Karpas-422 (cell line): ENCODE measurements around the gene VSTM4. TPM values are rescaled to one million over a fixed set of nuclear protein-coding genes. Genes with fewer than 3 reads are reported as not detected.

Source experiments
- DNase-seq: peaks from one replicate; pipeline ENCODE4 v3.0.0-alpha.2; 2015
- H2AFZ ChIP-seq: fragments of 200-600 bp; sonication (generic); 2 replicates; pipeline ENCODE4 v1.6.1; 2014; ENCODE audit warnings: antibody characterized with exemption, low read length, mixed read lengths
- H3K27ac ChIP-seq: fragments of 200-600 bp; sonication (generic); 2 replicates; pipeline ENCODE4 v1.5.1; 2014; ENCODE audit warnings: mild to moderate bottlenecking, low read length, moderate library complexity
- H3K27me3 ChIP-seq: fragments of 200-600 bp; sonication (generic); 2 replicates; pipeline ENCODE4 v1.6.1; 2014; ENCODE audit warnings: low read length, mixed read lengths
- H3K36me3 ChIP-seq: fragments of 200-600 bp; sonication (generic); 2 replicates; pipeline ENCODE4 v1.6.1; 2014; ENCODE audit warnings: low read length, mixed read lengths; ENCODE audit not compliant: insufficient read depth
- H3K4me1 ChIP-seq: fragments of 200-600 bp; sonication (generic); 2 replicates; pipeline ENCODE4 v1.6.1; 2014; ENCODE audit warnings: mild to moderate bottlenecking, low read length, mixed read lengths
- H3K4me2 ChIP-seq: fragments of 200-600 bp; sonication (generic); 2 replicates; pipeline ENCODE4 v1.6.1; 2014; ENCODE audit warnings: low read length, low read depth, mild to moderate bottlenecking; ENCODE audit not compliant: poor library complexity, severe bottlenecking
- H3K4me3 ChIP-seq: fragments of 200-600 bp; sonication (generic); 2 replicates; pipeline ENCODE4 v1.5.1; 2014; ENCODE audit warnings: mild to moderate bottlenecking, antibody characterized with exemption, low read length, mixed read lengths
- H3K79me2 ChIP-seq: fragments of 200-600 bp; sonication (generic); 2 replicates; pipeline ENCODE4 v1.6.1; 2014; ENCODE audit warnings: mild to moderate bottlenecking, low read length, mixed read lengths
- H3K9ac ChIP-seq: fragments of 200-600 bp; sonication (generic); 2 replicates; pipeline ENCODE4 v1.6.0; 2014; ENCODE audit warnings: low read length
- H3K9me2 ChIP-seq: fragments of 200-600 bp; sonication (generic), shearing (Covaris generic); replicated peaks from 2 replicates; pipeline ENCODE4 v1.6.0; 2014; ENCODE audit warnings: mild to moderate bottlenecking, low read length, moderate library complexity; ENCODE audit not compliant: insufficient read depth
- H3K9me3 ChIP-seq: fragments of 300-700, 200-600 bp; sonication (generic); 2 replicates; pipeline ENCODE4 v1.6.1; 2014; ENCODE audit warnings: low read length, mixed read lengths
- H4K20me1 ChIP-seq: fragments of 200-600 bp; sonication (generic); 2 replicates; pipeline ENCODE4 v1.6.1; 2014; ENCODE audit warnings: mild to moderate bottlenecking, antibody characterized with exemption, low read length, low read depth; ENCODE audit not compliant: insufficient read depth
- total RNA-seq: library from RNA; depleted of rRNA; stranded (reverse); fragments of >200 nt; shearing (Covaris generic); gene quantifications from 2 replicates; pipeline ENCODE4 v1.2.3, GENCODE V29; 2014; ENCODE audit warnings: low replicate concordance

Gene VSTM4
- total RNA-seq, 1 experiment from 2014 or later = not detected

GRCh38 chr10:49000437-49001398, 114.6 kb downstream of the VSTM4 start:
- no peak for DNase-seq
- Histone ChIP-seq H3K4me1 (no peaks in the 10 kb centered on the region), H3K9ac (no peak overlapping the region), H3K36me3 (no peaks in the 10 kb centered on the region), H2AFZ (no peak overlapping the region), H3K4me3 (no peak overlapping the region), H4K20me1 (no peaks in the 10 kb centered on the region), H3K27me3 (no peaks in the 10 kb centered on the region), H3K79me2 (no peaks in the 10 kb centered on the region), H3K9me2 (no peaks in the 10 kb centered on the region), H3K9me3 (no peaks in the 10 kb centered on the region), H3K4me2 (no peak overlapping the region), H3K27ac (no peak overlapping the region)

GRCh38 chr10:48999346-48999745, 116.0 kb downstream of the VSTM4 start:
- no peak overlapping the region for H3K4me3 ChIP-seq
- no peak overlapping the region for H3K4me2 ChIP-seq
- no peaks in the 10 kb centered on the region for H3K27me3 ChIP-seq
- no peaks in the 10 kb centered on the region for H4K20me1 ChIP-seq
- no peaks in the 10 kb centered on the region for H3K36me3 ChIP-seq
- no peak overlapping the region for H2AFZ ChIP-seq
- no peaks in the 10 kb centered on the region for H3K79me2 ChIP-seq
- H3K9me3 ChIP-seq = no peaks in the 10 kb centered on the region
- H3K9ac ChIP-seq = no peak overlapping the region
- no peak overlapping the region for H3K27ac ChIP-seq
- DNase-seq = no peak
- no peaks in the 10 kb centered on the region for H3K4me1 ChIP-seq
- H3K9me2 ChIP-seq = no peaks in the 10 kb centered on the region

GRCh38 chr10:48996329-48996728, 119.0 kb downstream of the VSTM4 start:
- H3K4me3 ChIP-seq = no peak overlapping the region
- H3K27ac ChIP-seq = no peak overlapping the region
- H3K9me2 ChIP-seq = no peaks in the 10 kb centered on the region
- H3K79me2 ChIP-seq = no peaks in the 10 kb centered on the region
- H3K27me3 ChIP-seq = no peaks in the 10 kb centered on the region
- H3K9ac ChIP-seq = no peak overlapping the region
- no peak overlapping the region for H2AFZ ChIP-seq
- no peak for DNase-seq
- no peaks in the 10 kb centered on the region for H3K9me3 ChIP-seq
- no peak overlapping the region for H3K4me2 ChIP-seq
- H3K4me1 ChIP-seq = no peaks in the 10 kb centered on the region
- H3K36me3 ChIP-seq = no peaks in the 10 kb centered on the region
- H4K20me1 ChIP-seq = no peaks in the 10 kb centered on the region

GRCh38 chr10:48993627-48994026, 121.7 kb downstream of the VSTM4 start:
- H3K9me2 ChIP-seq = no peaks in the 10 kb centered on the region
- no peak for DNase-seq
- H3K79me2 ChIP-seq = no peaks in the 10 kb centered on the region
- H3K9me3 ChIP-seq = no peaks in the 10 kb centered on the region
- H4K20me1 ChIP-seq = no peaks in the 10 kb centered on the region
- no peaks in the 10 kb centered on the region for H3K36me3 ChIP-seq
- H3K9ac ChIP-seq = no peak overlapping the region
- H2AFZ ChIP-seq = no peak overlapping the region
- H3K4me2 ChIP-seq = no peak overlapping the region
- H3K4me1 ChIP-seq = no peaks in the 10 kb centered on the region
- no peaks in the 10 kb centered on the region for H3K27me3 ChIP-seq
- no peak overlapping the region for H3K27ac ChIP-seq
- no peak overlapping the region for H3K4me3 ChIP-seq

- DNase-seq = no peak
- no peak overlapping the region for H3K27ac ChIP-seq
- H3K9ac ChIP-seq = no peak overlapping the region
- no peaks in the 10 kb centered on the region for H3K27me3 ChIP-seq
- no peaks in the 10 kb centered on the region for H3K36me3 ChIP-seq
- no peak overlapping the region for H3K4me2 ChIP-seq
- no peak overlapping the region for H3K4me3 ChIP-seq
- H3K4me1 ChIP-seq = no peaks in the 10 kb centered on the region
- no peak overlapping the region for H2AFZ ChIP-seq
- no peaks in the 10 kb centered on the region for H3K79me2 ChIP-seq
- H3K9me3 ChIP-seq = no peaks in the 10 kb centered on the region
- H3K9me2 ChIP-seq = no peaks in the 10 kb centered on the region
- H4K20me1 ChIP-seq = no peaks in the 10 kb centered on the region
Observed at GRCh38 chr10:48990226-48990625, 125.1 kb downstream of the VSTM4 start.

- H3K36me3 ChIP-seq = peaks cover 29% of the 10 kb centered on the region; the same call in 1 of the 2 replicates
- no peaks in the 10 kb centered on the region for H4K20me1 ChIP-seq
- no peak overlapping the region for H3K4me3 ChIP-seq
- DNase-seq = no peak
- no peak overlapping the region for H2AFZ ChIP-seq
- H3K79me2 ChIP-seq = no peaks in the 10 kb centered on the region
- no peaks in the 10 kb centered on the region for H3K9me3 ChIP-seq
- no peaks in the 10 kb centered on the region for H3K9me2 ChIP-seq
- no peak overlapping the region for H3K27ac ChIP-seq
- no peaks in the 10 kb centered on the region for H3K4me1 ChIP-seq
- no peaks in the 10 kb centered on the region for H3K27me3 ChIP-seq
- no peak overlapping the region for H3K4me2 ChIP-seq
- H3K9ac ChIP-seq = no peak overlapping the region
Observed at GRCh38 chr10:48985621-48986158, 129.6 kb downstream of the VSTM4 start.

- Histone ChIP-seq H3K9ac (no peak overlapping the region), H3K27ac (no peak overlapping the region), H3K9me2 (no peaks in the 10 kb centered on the region), H2AFZ (no peak overlapping the region), H3K4me2 (no peak overlapping the region), H3K79me2 (no peaks in the 10 kb centered on the region), H3K4me1 (no peaks in the 10 kb centered on the region), H3K36me3 (peaks cover 37% of the 10 kb centered on the region; the same call in 1 of the 2 replicates), H3K9me3 (no peaks in the 10 kb centered on the region), H3K27me3 (no peaks in the 10 kb centered on the region), H4K20me1 (no peaks in the 10 kb centered on the region), H3K4me3 (no peak overlapping the region)
- no peak for DNase-seq
Observed at GRCh38 chr10:48983648-48984351, 131.5 kb downstream of the VSTM4 start.

- Histone ChIP-seq H3K27ac (no peak overlapping the region), H3K9me3 (no peaks in the 10 kb centered on the region), H3K36me3 (peaks cover 37% of the 10 kb centered on the region; the same call in 1 of the 2 replicates), H3K4me2 (no peak overlapping the region), H3K9me2 (no peaks in the 10 kb centered on the region), H3K4me3 (no peak overlapping the region), H3K4me1 (no peaks in the 10 kb centered on the region), H4K20me1 (no peaks in the 10 kb centered on the region), H3K9ac (no peak overlapping the region), H3K27me3 (no peaks in the 10 kb centered on the region), H3K79me2 (no peaks in the 10 kb centered on the region), H2AFZ (no peak overlapping the region)
- no peak for DNase-seq
Observed at GRCh38 chr10:48982584-48982983, 132.7 kb downstream of the VSTM4 start.
